ENCODE data around the gene GCLC.

GCLC gene

GRCh38 chr6:53594596-53594995 is 49.7 kb upstream of the GCLC start:
- ChIA-PET CTCF (interaction anchor here (0.7 to 2.0 kb wide), 4 partner anchors 10 to 102 kb away, joined by 3 to 8 read pairs (median 3); no protein-coding TSS in a partner anchor), POLR2A (interaction anchor here (1.5 kb wide), 1 partner anchor 11 kb away, joined by 3 read pairs; no protein-coding TSS in a partner anchor)
- TF ChIP-seq ZNF423 (tag by site-specific recombination; IDR thresholded peaks at IDR 0.05) (no peak), ZBTB17 (tag by site-specific recombination; IDR thresholded peaks at IDR 0.05) (no peak), ZNF654 (tag by site-specific recombination; IDR thresholded peaks at IDR 0.05; ENCODE audit: low read depth) (no peak), ZNF776 (tag by site-specific recombination; IDR thresholded peaks at IDR 0.05; ENCODE audit: borderline replicate concordance) (no peak)
- Histone ChIP-seq H3K4me1 (ENCODE audit: control insufficient read depth, insufficient read depth, low read length) (peaks cover 7% of the 10 kb centered on the region; the same call in 1 of the 2 replicates), H3K36me3 (ENCODE audit: control insufficient read depth in 2 of 2, insufficient read depth in 1 of 2, low read length in 2 of 2) (no peaks in the 10 kb centered on the region), H3K27ac (ENCODE audit: extremely low read depth, low read depth, low read length) (no peak overlapping the region), H3K4me3 (ENCODE audit: low read depth, low read length) (no peak overlapping the region), H3K9me3 (ENCODE audit: control insufficient read depth, insufficient read depth, low read depth, low read length) (no peaks in the 10 kb centered on the region)

GRCh38 chr6:53593001-53593488 is 48.1 kb upstream of the GCLC start:
- H3K27ac ChIP-seq (ENCODE audit: extremely low read depth, low read depth, low read length): no peak overlapping the region
- H3K4me1 ChIP-seq (ENCODE audit: control insufficient read depth, insufficient read depth, low read length): peaks cover 9% of the 10 kb centered on the region
- CTCF ChIA-PET: interaction anchor here (0.5 to 2.0 kb wide), 3 partner anchors 98 to 132 kb away, joined by 3 to 8 read pairs (median 3); no protein-coding TSS in a partner anchor
- no peak overlapping the region for H3K4me3 ChIP-seq (ENCODE audit: low read depth, low read length)
- TF ChIP-seq ZNF175 (tag by site-specific recombination; IDR thresholded peaks at IDR 0.05): no peak
- TF ChIP-seq OSR2 (tag by site-specific recombination; IDR thresholded peaks at IDR 0.05): no peak
- TF ChIP-seq ZNF561 (tag by site-specific recombination; IDR thresholded peaks at IDR 0.05; ENCODE audit: borderline replicate concordance): no peak
- TF ChIP-seq ZNF146 (tag by site-specific recombination; IDR thresholded peaks at IDR 0.05): no peak
- no peak for TF ChIP-seq CTCF (tag by site-specific recombination; IDR thresholded peaks at IDR 0.05)
- TF ChIP-seq ZNF37A (tag by site-specific recombination; IDR thresholded peaks at IDR 0.05): no peak
- no peak for TF ChIP-seq ZNF23 (tag by site-specific recombination; IDR thresholded peaks at IDR 0.05; ENCODE audit: borderline replicate concordance)
- TF ChIP-seq ZNF639 (tag by site-specific recombination; IDR thresholded peaks at IDR 0.05): no peak
- TF ChIP-seq ZFP41 (tag by site-specific recombination; IDR thresholded peaks at IDR 0.05; ENCODE audit: borderline replicate concordance): no peak
- TF ChIP-seq ZNF529 (tag by site-specific recombination; IDR thresholded peaks at IDR 0.05; ENCODE audit: insufficient replicate concordance): no peak
- POLR2A ChIA-PET: interaction anchor here (1.4 kb wide), 1 partner anchor 48 kb away, joined by 3 read pairs; the partner anchor contains the start of gene GCLC
- H3K36me3 ChIP-seq (ENCODE audit: control insufficient read depth in 2 of 2, insufficient read depth in 1 of 2, low read length in 2 of 2): no peaks in the 10 kb centered on the region
- H3K9me3 ChIP-seq (ENCODE audit: control insufficient read depth, insufficient read depth, low read depth, low read length): no peaks in the 10 kb centered on the region

GRCh38 chr6:53591873-53592272 is 47.0 kb upstream of the GCLC start:
- ChIA-PET POLR2A (no interaction called here), CTCF (interaction anchor here (0.6 kb wide), 1 partner anchor 37 kb away, joined by 4 read pairs; no protein-coding TSS in a partner anchor)
- Histone ChIP-seq H3K9me3 (ENCODE audit: control insufficient read depth, insufficient read depth, low read depth, low read length) (no peaks in the 10 kb centered on the region), H3K4me1 (ENCODE audit: control insufficient read depth, insufficient read depth, low read length) (peaks cover 9% of the 10 kb centered on the region), H3K27ac (ENCODE audit: extremely low read depth, low read depth, low read length) (no peak overlapping the region), H3K36me3 (ENCODE audit: control insufficient read depth in 2 of 2, insufficient read depth in 1 of 2, low read length in 2 of 2) (no peaks in the 10 kb centered on the region), H3K4me3 (ENCODE audit: low read depth, low read length) (no peak overlapping the region)
- TF ChIP-seq ZNF292 (tag by site-specific recombination; IDR thresholded peaks at IDR 0.05; ENCODE audit: borderline replicate concordance, low read depth) (no peak), ZNF747 (tag by site-specific recombination; IDR thresholded peaks at IDR 0.05) (no peak), ZNF48 (tag by site-specific recombination; IDR thresholded peaks at IDR 0.05) (no peak), ZNF580 (tag by site-specific recombination; IDR thresholded peaks at IDR 0.05) (no peak), ZNF157 (tag by site-specific recombination; IDR thresholded peaks at IDR 0.05) (no peak)
